Gastroesophageal sphincter (tissue), 3 donors: Measurements from ENCODE around the gene SMIM22.

Experiments
- EP300 ChIP-seq: sonication (generic); formaldehyde crosslinking; IDR thresholded peaks from one replicate; pipeline ENCODE4 v1.6.1; 2017; ENCODE audit warnings: antibody characterized with exemption, mild to moderate bottlenecking
- TF ChIP-seq, protein P1 (sequence below), 4 experiments: fragments of 200-600 bp in 2 of 4; fragments of 450-650 bp in 2 of 4; sonication (generic) in 1 of 4; IDR thresholded peaks; one replicate each; pipeline ENCODE4 v1.5.1; 2017 to 2019; ENCODE audit warnings: antibody characterized with exemption in 4 of 4, mild to moderate bottlenecking in 2 of 4, moderate library complexity in 2 of 4

DNA sequence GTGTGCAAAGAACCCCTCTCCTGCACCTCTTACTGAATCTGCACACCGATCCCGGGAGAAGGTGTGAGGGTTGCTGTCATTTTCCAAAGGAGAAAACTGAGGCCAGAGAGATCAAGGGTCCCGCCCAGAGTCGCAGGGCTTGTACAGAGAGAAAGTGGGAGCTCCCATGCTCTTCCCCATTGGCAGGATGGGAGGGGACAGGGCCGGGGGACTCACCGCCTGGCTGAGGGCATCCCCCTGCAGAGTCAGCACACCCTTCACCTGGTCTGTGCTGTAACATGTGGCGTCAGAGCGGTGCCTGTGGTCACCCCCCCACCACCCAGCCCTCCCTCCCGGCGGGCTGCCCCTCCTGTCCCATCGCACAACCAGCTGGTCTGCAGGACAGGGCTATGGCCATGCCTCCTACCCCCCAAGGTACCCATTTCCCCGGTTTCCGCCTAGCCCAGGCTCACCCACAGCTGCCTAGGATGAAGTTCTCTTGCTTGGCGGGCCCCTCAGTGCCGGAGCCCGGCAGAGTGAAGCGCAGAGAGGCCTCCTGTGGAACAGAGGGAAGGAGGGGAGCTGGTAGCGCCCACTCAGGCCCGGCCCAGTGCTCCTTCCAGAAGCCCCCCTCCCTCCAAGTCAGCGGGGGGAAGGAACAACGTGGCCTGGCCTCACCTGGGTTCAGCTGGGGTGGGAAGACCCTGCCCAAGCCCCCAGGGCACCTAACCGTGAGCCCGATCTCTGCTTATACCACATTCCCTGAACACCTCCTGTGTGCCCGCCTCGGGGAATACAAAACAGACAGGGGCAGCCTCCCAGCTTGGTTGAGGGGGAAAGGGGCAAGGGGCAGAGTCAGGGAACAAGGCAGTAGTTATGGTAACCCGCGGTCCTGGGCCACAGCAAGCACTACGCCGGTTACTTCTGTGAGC lies 6.1 kb downstream of the SMIM22 start:
- TF ChIP-seq, protein P1, sequence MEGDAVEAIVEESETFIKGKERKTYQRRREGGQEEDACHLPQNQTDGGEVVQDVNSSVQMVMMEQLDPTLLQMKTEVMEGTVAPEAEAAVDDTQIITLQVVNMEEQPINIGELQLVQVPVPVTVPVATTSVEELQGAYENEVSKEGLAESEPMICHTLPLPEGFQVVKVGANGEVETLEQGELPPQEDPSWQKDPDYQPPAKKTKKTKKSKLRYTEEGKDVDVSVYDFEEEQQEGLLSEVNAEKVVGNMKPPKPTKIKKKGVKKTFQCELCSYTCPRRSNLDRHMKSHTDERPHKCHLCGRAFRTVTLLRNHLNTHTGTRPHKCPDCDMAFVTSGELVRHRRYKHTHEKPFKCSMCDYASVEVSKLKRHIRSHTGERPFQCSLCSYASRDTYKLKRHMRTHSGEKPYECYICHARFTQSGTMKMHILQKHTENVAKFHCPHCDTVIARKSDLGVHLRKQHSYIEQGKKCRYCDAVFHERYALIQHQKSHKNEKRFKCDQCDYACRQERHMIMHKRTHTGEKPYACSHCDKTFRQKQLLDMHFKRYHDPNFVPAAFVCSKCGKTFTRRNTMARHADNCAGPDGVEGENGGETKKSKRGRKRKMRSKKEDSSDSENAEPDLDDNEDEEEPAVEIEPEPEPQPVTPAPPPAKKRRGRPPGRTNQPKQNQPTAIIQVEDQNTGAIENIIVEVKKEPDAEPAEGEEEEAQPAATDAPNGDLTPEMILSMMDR (IDR thresholded peaks at IDR 0.05), result no peak
- no peak for TF ChIP-seq EP300
